Measurements from ENCODE around the gene PKHD1.

- TF ChIP-seq, protein P1, sequence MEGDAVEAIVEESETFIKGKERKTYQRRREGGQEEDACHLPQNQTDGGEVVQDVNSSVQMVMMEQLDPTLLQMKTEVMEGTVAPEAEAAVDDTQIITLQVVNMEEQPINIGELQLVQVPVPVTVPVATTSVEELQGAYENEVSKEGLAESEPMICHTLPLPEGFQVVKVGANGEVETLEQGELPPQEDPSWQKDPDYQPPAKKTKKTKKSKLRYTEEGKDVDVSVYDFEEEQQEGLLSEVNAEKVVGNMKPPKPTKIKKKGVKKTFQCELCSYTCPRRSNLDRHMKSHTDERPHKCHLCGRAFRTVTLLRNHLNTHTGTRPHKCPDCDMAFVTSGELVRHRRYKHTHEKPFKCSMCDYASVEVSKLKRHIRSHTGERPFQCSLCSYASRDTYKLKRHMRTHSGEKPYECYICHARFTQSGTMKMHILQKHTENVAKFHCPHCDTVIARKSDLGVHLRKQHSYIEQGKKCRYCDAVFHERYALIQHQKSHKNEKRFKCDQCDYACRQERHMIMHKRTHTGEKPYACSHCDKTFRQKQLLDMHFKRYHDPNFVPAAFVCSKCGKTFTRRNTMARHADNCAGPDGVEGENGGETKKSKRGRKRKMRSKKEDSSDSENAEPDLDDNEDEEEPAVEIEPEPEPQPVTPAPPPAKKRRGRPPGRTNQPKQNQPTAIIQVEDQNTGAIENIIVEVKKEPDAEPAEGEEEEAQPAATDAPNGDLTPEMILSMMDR (conservative IDR thresholded peaks at IDR 0.05; ENCODE audit: low read depth, low read length) = no peak
- TF ChIP-seq EZH2 (IDR thresholded peaks at IDR 0.05; ENCODE audit: borderline replicate concordance, low read depth, low read length, poor library complexity, severe bottlenecking) = no peak
Observed at GRCh38 chr6:51824940-51825339, 262.5 kb downstream of the PKHD1 start.
